ENCODE results near the gene CDH8. TPM values are rescaled to one million over a fixed set of nuclear protein-coding genes. Genes with fewer than 3 reads are reported as not detected.

Gene CDH8
- total RNA-seq, 2 experiments from 2014 or later: not detected

GRCh38 chr16:61611847-61612491, 424.3 kb downstream of the CDH8 start:
- BruUV-seq (replicated peaks): no TSS peak
- no peak overlapping the region for H3K4me2 ChIP-seq (ENCODE audit: low read length)
- H3K27ac ChIP-seq (ENCODE audit: low read depth, low read length, poor library complexity, severe bottlenecking): no peak overlapping the region
- CTCF ChIA-PET (ENCODE audit: unreplicated experiment): no interaction called here
- no peaks in the 10 kb centered on the region for H3K9me2 ChIP-seq (ENCODE audit: insufficient read depth, low read length)
- no peaks in the 10 kb centered on the region for H4K20me1 ChIP-seq (ENCODE audit: insufficient read depth, low read length)
- no peaks in the 10 kb centered on the region for H3K4me1 ChIP-seq (ENCODE audit: insufficient read depth, low read length, poor library complexity, severe bottlenecking)
- H3K4me3 ChIP-seq (ENCODE audit: low read depth, low read length, poor library complexity, severe bottlenecking): no peak overlapping the region
- H3K79me2 ChIP-seq (ENCODE audit: insufficient read depth, low read depth, low read length): no peaks in the 10 kb centered on the region
- H3K9me3 ChIP-seq (ENCODE audit: low read length): no peaks in the 10 kb centered on the region
- TF ChIP-seq CTCF (conservative IDR thresholded peaks at IDR 0.05; ENCODE audit: low read length) (no peak), EZH2phosphoT487 (IDR thresholded peaks at IDR 0.05; ENCODE audit: borderline replicate concordance, low read depth, low read length) (no peak)
- no peak overlapping the region for H2AFZ ChIP-seq (ENCODE audit: low read length)
- H3K36me3 ChIP-seq (ENCODE audit: insufficient read depth, low read length): no peaks in the 10 kb centered on the region
- no peak for DNase-seq (ENCODE audit: low spot score)
- POLR2A ChIA-PET: no interaction called here
- intact Hi-C loops (cut with micrococcal nuclease; ENCODE audit: unreplicated experiment): no loop called here

GRCh38 chr16:61606581-61606980, 429.7 kb downstream of the CDH8 start:
- Histone ChIP-seq H3K4me3 (ENCODE audit: low read depth, low read length, poor library complexity, severe bottlenecking) (no peak overlapping the region), H3K36me3 (ENCODE audit: insufficient read depth, low read length) (no peaks in the 10 kb centered on the region), H3K27ac (ENCODE audit: low read depth, low read length, poor library complexity, severe bottlenecking) (no peak overlapping the region), H3K4me1 (ENCODE audit: insufficient read depth, low read length, poor library complexity, severe bottlenecking) (no peaks in the 10 kb centered on the region), H3K9me2 (ENCODE audit: insufficient read depth, low read length) (no peaks in the 10 kb centered on the region), H2AFZ (ENCODE audit: low read length) (no peak overlapping the region), H3K4me2 (ENCODE audit: low read length) (no peak overlapping the region), H3K79me2 (ENCODE audit: insufficient read depth, low read depth, low read length) (no peaks in the 10 kb centered on the region), H3K9me3 (ENCODE audit: low read length) (no peaks in the 10 kb centered on the region), H4K20me1 (ENCODE audit: insufficient read depth, low read length) (no peaks in the 10 kb centered on the region)
- intact Hi-C loops (cut with micrococcal nuclease; ENCODE audit: unreplicated experiment): no loop called here
- no TSS peak for BruUV-seq (replicated peaks)
- CTCF ChIA-PET (ENCODE audit: unreplicated experiment): no interaction called here
- POLR2A ChIA-PET: no interaction called here
- DNase-seq (ENCODE audit: low spot score): no peak
- TF ChIP-seq CTCF (conservative IDR thresholded peaks at IDR 0.05; ENCODE audit: low read length): no peak
- no peak for TF ChIP-seq EZH2phosphoT487 (IDR thresholded peaks at IDR 0.05; ENCODE audit: borderline replicate concordance, low read depth, low read length)
